Activated effector memory CD4-positive, alpha-beta T cell treated with anti-CD3 and anti-CD28 coated beads, Interleukin-2, amount 50 U/mL, for 16 hours (primary cell): ENCODE results near the gene TMEM131L.
A peak's percentile ranks its signal among the peaks of the same experiment; 100 is the strongest.

Experiments used
- DNase-seq: peaks from one replicate; pipeline ENCODE4 v3.0.0-alpha.2; 2020

Gene TMEM131L

GRCh38 chr4:153509724-153510123, 43.6 kb downstream of the TMEM131L start:
- DNase-seq, result no peak

- DNase-seq, result no peak
Measured at GRCh38 chr4:153510252-153511001, 44.3 kb downstream of the TMEM131L start.

GRCh38 chr4:153511104-153511503, 44.9 kb downstream of the TMEM131L start:
- no peak for DNase-seq

- no peak for DNase-seq
Measured at GRCh38 chr4:153512162-153512852, 46.1 kb downstream of the TMEM131L start.

- DNase-seq, result no peak
Measured at GRCh38 chr4:153512952-153513500, 46.9 kb downstream of the TMEM131L start.

- no peak for DNase-seq
Measured at GRCh38 chr4:153513596-153513995, 47.4 kb downstream of the TMEM131L start.

GRCh38 chr4:153514001-153514526, 47.9 kb downstream of the TMEM131L start:
- no peak for DNase-seq

GRCh38 chr4:153514688-153515426, 48.7 kb downstream of the TMEM131L start:
- no peak for DNase-seq

- DNase-seq, result no peak
Measured at GRCh38 chr4:153517159-153517558, 51.0 kb downstream of the TMEM131L start.

GRCh38 chr4:153518001-153518400, 51.8 kb downstream of the TMEM131L start:
- DNase-seq, result no peak

GRCh38 chr4:153518637-153519389, 52.7 kb downstream of the TMEM131L start:
- DNase-seq, result no peak

- DNase-seq, result no peak
Measured at GRCh38 chr4:153519687-153520086, 53.5 kb downstream of the TMEM131L start.

- DNase-seq, result no peak
Measured at GRCh38 chr4:153520227-153520626, 54.1 kb downstream of the TMEM131L start.

GRCh38 chr4:153520801-153521329, 54.7 kb downstream of the TMEM131L start:
- DNase-seq, result no peak

- no peak for DNase-seq
Measured at GRCh38 chr4:153521478-153521877, 55.3 kb downstream of the TMEM131L start.

GRCh38 chr4:153521999-153522801, 56.0 kb downstream of the TMEM131L start:
- DNase-seq, result peak; percentile 78

- peak; percentile 80 for DNase-seq
Measured at GRCh38 chr4:153522802-153523094, 56.6 kb downstream of the TMEM131L start.

GRCh38 chr4:153523164-153523796, 57.1 kb downstream of the TMEM131L start:
- DNase-seq, result no peak

- DNase-seq, result no peak
Measured at GRCh38 chr4:153523941-153524386, 57.8 kb downstream of the TMEM131L start.

GRCh38 chr4:153524682-153525081, 58.5 kb downstream of the TMEM131L start:
- no peak for DNase-seq

GRCh38 chr4:153527690-153528089, 61.5 kb downstream of the TMEM131L start:
- no peak for DNase-seq
